GM19463 (cell line): ENCODE measurements around the gene PRKCB.

Source experiments
- ATAC-seq: cut with Tn5 transposase; IDR thresholded peaks from one replicate; pipeline ENCODE4 v1.9.1; 2021; ENCODE audit warnings: mild to moderate bottlenecking, moderate library complexity; ENCODE audit not compliant: unreplicated experiment

Gene PRKCB

DNA sequence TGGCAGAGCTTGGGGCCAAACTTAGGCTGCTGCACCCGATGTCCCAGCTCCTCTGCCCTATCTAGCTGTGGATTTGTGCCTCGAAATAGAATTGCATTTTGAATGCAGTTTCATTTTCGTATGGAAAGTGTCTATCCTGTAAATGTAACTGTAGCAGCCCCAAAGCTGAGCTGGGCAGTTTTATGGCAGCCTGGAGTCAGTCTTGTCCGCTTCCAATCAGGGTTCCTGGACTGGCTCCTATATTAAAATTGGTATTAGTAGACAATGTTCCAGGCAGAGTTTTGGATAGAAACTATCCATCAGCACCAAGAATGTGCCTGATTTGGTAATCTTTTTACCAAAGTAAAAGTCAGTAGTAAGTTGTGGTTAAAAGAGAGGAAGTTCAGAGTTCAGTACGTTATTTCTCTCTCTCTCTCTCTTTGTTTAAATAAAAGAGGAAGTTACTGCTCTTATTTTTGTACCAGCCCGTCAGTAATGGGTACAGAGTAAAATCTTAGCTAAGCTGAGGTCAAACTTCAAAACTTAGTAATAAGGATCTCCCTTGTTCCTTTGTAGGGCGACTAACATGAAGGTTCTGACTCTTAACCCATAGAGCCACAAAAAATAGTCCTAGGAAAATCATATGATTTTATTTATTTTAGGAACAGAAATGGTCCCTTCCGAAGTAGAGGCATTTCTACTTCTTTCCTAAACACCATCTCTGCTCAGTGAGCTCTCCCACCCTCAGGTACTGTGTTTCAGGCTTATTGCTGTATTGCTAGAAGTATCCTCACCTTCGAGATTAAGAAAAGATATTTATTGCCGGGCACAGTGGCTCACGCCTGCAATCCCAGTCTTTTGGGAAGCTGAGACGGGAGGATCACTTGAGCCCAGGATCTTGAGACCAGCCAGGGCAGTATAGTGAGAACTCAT lies 28.0 kb downstream of the PRKCB start:
- peak; percentile 69 for ATAC-seq

DNA sequence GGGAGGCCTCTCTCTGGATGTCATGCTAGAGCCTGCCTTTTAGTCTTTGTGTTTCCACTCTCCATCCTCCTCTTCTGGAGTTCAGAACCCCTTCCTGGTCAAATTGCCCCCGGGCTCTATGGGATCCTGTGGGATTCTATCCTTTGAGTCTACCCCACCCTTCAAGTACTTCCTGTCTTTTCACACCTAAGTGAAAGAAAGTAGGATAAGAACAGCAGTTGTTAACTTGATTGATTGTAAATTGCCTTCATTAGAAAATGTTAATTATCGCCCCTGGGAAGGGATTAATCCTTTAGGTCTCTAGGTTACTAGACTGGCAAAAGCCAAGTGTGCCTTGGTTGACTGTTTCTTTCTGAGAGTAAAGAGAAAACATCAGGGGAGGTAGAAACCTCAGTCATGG lies 30.1 kb downstream of the PRKCB start:
- no peak for ATAC-seq

DNA sequence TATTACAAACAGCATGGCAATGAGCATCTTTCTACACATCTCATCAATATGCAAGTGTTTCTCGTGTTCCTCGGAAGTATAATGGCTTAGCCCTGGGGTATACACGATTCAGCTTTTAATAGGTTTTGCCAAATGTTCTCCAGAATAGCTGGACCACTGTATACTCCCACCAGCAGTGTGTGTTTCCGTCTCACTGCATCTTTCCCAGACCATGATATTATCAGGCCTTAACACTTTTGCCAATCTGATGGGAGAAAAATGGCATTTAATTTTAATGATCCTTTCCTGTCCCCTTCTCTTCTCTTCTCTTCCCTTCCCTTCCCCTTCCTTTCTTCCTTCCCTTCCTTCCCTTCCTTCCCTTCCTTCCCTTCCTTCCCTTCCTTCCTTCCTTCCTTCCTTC lies 30.8 kb downstream of the PRKCB start:
- ATAC-seq = no peak

DNA sequence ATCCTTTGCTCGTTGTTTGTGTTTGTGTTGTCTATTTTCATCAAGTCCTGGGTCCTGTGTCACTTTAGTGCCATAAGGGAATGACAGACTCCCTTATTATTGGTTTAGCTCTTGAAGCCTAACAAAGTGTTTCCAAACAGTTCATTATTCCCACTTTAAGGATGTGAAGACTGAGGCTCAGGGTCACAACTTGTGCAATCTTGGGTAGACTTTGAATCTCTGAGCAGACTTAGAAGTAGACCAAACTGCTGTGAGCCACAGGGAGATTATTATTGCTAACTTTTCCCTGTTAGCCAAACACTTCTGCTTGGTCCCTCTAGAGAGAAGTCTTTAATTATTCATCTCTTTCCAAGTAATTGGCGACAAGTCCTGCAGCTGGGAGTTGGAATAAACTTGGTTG lies 31.8 kb downstream of the PRKCB start:
- ATAC-seq = no peak

DNA sequence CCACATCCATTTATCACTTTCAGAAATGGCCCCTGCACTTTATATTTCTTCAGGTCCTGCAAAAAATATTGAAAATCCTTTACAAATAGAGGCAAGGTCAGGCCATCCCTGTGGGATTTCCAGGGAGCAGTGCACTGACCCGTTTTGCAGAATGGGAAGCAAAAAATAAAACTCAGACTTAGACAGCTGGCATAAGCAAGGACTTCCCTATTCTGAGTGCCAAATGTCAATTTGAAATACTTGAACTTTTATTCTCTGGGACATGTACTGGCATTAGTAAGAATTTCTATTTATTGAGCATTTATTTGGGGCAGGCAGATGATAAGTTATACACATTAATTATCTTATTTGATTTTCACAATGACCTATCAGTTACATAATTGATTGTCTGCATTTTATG lies 32.4 kb downstream of the PRKCB start:
- no peak for ATAC-seq

DNA sequence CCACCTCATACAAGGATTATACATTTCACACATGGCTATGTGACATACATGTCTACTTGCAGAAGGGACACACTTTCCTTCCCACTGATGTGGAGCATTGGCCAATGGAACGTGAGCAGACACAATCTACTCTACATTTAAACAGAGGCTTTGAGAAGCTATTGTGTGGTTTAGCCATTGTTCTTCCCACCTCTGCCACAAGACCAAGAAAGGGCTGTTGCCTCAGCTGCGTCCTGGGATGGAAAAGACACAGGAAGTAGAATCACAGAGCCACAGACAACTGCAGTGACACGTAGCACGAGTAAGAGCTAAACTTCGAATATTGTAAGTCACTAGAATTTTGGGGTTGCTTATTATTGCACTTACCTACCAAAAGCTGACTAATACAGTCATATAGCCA lies 33.3 kb downstream of the PRKCB start:
- no peak for ATAC-seq

DNA sequence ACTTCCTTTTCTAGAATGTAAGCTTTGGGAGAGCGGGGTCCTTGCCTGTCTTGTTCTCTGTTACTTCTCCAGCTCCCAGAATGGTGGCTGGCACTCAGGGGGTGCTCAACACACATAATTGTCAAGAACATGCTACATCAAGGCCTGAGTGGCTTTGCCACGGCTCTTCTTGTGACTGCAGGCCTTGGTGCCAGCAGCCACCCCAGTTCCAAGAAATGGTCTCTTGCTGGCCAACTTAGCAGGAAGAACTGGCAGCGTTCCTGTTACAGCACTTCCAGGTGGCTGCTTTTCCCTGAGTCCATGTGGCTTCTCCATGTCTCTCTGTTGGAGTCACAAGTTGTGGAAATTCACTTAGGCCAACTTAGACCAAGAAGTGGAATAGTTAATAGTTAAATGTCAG lies 36.1 kb downstream of the PRKCB start:
- ATAC-seq = no peak

DNA sequence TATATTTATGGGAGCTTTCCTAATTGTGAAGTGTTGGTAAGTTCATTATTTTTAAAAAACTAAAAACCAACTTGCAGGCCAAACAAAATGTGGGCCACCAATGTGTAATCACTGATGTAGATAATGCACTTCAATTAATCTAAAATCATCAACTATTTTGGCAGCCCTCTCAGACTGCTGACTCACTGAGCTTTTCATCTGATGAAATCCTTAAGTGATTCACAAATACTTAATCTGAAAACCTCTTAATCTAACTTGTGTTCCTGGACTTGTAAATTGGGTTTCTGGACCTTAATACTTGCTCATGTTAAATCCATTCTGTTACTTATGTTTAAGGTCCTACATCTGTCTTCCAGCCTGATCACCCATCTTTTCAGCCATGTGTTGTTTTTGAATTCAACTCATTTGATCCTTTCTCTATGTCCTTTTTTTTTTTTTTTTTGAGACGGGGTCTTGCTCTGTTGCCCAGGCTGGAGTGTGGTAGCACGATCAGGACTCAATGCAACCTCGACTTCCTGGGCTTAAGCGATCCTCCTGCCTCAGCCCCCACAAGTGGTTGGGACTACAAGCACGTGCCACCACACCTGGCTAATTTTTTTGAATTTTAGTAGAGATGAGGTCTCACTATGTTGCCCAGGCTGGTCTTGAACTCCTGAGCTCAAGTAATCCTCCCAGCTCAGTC lies 39.0 kb downstream of the PRKCB start:
- ATAC-seq = no peak

DNA sequence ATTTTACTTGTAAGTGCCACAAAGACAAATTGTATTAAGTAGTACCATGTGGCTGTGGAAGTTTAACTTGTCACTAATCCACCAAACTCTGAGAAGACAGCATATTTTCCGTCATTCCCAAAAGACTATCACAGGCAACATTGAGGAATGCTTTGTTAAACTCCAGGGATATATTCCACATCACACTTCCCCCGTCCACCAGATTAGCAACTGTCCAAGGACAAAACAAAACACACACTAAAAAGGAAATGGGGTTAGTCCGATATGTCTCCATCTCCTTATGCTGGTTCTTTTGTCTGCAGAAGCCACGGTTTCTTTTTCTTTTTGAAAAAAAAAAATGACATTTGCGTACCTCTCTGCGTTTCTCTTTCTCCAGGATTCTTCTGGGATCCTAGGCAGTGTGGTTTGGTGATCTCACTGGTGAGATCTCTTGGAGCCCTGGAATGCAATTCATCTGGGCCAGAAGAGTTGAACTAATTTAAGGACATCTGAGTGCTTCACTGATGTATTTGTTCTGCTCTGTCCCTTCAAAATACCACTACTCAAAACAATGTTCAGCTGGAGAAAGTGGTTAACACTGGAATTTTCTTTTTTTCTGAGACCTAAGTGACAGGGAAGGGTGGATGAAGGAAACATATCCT lies 40.6 kb downstream of the PRKCB start:
- no peak for ATAC-seq

DNA sequence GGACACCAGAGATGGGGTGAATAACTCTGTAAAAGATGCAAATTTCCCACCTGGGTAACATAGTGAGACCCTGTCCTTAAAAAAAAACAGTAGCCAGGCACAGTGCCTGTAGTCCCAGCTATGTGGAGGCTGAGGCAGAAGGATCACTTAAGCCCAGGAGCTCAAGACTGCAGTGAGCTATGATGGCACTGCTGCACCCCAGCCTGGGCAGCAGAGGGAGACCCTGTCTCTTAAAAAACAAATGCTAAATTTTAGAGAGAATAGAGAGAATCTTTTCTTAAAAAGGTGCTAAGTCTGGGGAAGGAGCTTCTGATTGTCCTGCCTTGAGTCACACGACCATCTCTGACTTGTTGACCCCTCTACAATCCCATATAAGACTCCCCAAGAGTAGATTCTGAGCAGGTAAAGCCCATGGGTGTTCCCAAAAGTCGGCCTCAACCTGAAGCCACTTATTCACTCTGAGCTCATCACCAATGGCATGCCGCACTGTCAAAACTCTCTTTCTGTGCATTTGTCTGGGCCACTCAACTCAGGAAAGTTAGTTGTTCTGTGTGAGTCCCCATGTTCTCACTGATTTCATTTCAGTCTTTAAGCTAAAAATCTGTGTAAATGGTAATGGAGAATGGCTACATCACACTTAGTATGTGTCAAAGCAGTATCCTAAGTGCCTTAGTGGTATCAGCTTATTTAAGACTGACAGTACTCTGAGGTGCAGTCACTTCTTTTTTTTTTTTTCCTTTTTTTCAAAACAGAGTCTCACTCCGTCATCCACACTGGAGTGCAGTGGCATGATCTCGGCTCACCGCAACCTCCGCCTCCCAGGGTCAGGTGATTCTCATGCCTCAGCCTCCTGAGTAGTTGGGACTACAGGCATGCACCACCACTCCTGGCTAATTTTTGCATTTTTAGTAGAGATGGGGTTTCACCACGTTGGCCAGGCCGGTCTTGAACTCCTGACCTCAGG lies 41.6 kb downstream of the PRKCB start:
- no peak for ATAC-seq

DNA sequence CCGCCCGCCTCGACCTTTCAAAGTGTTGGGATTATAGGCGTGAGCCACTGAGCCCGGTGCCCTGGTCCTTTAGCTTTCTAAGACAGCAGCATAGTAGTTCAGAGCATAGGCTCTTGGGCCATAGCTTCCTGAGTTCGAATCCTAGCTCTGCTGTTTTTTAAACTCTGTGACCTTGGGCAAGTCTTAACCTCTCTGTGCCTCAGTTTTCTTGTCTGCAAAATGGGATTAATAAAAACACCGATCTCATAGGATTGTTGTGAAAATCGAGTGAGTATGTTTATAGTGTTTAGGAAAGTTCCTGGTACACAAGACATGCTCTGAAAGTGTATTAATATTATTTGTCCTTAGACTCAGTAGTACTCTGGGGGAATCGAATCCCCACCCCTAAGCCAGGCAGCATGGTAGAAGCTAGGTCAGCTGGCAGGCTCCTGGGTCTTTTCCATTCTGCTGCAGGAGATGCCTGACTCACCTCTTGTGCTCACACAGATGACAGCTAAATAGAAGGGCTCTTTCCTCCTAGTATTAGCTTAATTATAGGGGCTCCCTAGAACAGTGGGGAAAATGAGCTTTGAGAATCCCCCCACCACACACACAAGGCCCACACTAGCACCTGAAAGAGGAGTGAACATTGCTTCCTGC lies 44.1 kb downstream of the PRKCB start:
- no peak for ATAC-seq

DNA sequence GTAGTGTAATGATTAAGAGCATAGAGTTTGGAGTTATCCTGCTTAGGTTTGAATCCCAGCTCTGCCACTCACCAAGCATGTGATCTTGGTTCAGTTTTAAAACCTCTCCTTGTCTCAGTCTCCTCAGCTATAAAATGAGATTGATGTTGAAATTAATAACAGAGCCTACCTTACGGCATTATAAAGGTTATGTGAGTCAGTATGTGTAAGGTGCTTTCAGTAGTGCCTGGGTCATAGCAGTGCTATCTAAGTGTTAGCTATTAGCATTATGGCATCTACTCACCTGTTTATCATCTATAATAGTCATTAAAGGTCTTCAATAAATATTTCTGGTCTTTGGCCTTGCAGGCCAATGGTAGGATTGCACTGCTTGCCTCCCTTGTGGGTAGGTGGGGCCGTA lies 53.4 kb downstream of the PRKCB start:
- ATAC-seq = no peak

DNA sequence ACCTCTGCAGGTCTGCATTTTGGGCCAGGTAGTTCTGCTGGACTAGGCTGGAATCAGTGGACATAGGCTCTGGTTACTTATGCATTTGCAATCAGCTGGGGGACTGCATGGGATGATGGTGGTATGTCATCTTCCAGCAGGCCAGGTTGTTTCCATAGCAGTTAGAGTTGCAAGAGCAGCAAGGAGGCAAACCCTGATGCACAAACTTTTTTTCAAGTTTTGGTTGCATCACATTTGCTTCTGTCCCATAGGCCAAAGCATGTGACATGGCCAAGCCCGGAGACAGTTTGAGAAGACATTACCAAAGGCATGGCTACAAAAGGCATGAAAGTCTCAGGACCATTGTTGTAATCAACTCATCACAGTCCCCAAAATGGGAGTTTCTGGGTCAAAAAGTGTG lies 58.2 kb downstream of the PRKCB start:
- no peak for ATAC-seq

DNA sequence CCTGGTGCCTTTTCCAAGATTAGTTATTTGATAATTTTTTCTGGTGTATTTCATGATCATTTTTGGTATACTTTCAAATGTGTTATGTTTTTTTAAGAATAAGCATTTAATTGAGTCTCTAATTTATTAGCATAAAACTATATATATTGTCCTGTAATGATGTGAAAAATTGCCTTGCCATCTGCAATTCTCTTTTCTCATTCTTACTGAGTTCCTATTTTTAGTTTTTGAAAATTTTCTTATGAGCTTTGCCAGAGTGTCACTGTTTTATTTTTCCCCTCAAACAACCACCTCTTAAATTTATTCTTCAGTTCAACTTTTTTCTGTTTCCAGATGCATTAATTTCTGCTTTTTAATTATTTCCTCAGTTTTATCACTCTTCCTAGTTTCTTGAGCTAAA lies 59.3 kb downstream of the PRKCB start:
- no peak for ATAC-seq

DNA sequence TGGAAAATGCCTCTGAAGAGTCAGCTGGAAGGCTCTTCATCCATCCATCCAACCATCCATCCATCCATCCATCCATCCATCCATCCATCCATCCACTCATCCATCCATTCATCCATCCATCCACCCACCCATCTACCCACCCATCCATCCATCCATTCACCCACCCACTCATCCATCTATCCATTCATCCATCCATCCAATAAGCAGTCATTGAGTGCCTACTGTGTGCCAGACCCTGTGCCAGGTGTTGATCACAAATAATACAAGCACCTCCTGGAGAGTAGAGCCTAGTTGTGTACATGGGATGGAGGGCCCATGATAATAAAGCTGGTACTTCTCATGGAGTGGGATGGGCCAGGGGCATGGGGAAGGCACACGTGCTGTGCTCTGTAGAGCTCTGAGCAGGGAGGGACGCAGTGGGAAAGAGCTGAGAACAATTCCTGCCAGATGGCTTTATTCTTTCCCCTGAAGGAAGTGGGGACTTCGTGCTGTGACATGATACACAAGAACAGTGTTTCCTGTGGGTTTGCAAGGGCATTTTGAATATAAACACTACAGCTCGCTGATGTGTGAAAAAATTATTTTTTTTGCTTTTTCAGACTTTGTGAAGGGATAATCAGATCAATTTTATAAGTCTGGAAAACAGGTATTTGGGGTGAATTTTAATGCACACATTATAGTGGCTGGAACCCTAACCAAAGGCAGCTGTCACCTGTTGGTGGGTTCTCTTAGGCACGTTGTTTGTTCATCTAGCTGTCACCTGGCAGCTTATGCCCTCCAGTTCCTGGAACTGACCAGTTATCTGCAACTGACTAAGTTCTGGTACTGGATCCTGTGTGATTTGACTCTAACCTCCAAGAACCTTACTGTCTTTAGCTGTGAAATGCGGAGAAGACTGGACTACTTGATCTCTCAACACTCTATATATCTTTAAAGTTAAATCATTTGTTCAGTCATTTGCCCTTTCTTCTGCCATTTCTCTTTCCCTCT lies 61.3 kb downstream of the PRKCB start:
- no peak for ATAC-seq

DNA sequence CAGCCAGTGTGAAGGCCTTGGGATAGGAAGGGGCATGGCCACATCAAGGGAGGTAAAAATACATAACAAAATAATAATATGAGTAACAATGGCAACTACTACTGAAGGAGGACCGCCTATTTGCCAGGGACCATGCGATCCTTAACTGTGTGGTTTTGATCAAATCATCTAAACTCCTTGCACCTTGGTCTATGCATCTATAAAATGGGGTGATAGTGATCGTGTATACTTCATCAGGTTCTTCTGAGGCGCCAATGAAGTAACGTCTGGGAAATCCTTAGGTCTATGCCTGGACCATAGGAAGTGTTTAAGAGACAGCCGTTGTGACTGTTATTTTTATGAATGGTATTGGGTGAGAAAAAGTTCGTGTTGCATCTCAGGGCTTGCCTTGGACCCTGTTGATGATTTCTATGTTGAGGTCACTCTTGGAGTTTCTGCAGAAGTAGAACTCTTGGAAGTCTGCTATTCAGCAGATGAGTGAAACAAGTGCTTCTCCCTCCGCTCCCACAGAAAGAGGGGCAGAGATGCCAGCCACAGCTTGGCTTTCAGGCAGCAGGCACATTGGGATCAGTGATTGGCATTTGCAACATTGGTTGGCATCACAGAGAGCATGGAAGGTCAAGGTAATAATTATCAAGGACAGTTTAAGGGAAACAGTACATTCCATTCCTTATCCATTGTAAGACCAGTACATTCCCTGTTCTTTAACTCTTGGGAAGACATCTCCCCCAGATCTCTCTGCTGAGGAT lies 63.1 kb downstream of the PRKCB start:
- ATAC-seq = no peak

DNA sequence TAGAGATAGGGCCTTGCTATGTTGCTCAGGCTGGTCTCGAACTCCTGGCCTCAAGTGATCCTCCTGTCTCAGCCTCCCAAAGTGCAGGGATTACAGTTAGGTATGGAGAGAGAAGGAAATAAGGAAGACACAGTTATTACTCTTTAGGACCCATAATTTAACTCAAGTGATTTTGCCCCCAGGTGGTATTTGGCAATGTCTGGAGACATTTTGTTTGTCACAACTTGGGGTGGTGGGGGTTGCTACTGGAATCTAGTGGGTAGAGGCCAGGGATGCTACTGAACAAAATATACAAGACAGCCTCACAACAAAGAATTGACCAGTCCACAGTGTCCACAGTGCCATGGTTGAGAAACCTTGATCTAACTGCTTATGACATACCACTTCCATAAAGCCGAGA lies 64.1 kb downstream of the PRKCB start:
- ATAC-seq = no peak

DNA sequence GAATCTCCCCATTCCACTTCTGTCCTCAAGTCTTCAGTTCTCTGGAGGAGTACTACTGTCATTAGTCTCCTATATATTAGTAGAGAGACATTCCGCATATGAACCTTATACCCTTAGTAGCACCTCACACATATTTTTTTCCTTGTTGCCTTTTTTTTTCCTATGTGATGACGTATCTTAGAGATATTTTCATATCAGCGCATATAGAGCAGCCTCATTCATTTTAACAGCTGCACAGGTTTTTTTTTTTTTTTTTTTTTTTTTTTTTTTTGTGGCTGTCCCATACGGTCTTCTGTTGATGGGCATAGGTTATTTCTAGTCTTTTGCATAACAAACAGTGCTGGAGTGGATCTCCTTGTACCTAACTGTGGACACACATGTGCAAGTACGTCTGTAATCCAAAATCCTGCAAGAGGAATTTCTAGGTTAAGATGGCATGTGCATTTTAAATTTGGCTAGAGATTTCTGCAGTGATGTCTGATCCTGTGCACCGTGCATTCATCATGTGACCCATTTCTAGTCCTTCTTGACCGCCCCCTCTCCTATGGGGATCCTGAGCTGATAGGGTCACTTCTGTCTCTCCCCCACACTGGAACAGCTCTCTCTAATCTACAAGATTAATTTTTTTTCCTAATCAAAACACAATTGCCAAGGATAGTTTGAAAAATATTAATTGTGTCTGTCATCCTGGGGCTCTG lies 64.8 kb downstream of the PRKCB start:
- no peak for ATAC-seq
